Liver (tissue), 9 donors: ENCODE measurements around the gene ZGPAT. TPM values are rescaled to one million over a fixed set of nuclear protein-coding genes. Genes with fewer than 3 reads are reported as not detected.

Source experiments
- DNase-seq: peaks from one replicate; pipeline ENCODE4 v3.0.0-alpha.2; 2017; ENCODE audit warnings: low spot score
- H3K27ac ChIP-seq, 2 donors: one replicate each; pipeline ENCODE4 v1.7.0; 2013; ENCODE audit warnings: inconsistent platforms in 2 of 2, low read length in 2 of 2, control low read depth in 1 of 2, low read depth in 1 of 2, mild to moderate bottlenecking in 1 of 2
- H3K27me3 ChIP-seq, 4 donors: one replicate each; pipeline versions ENCODE4 v1.6.1 to v1.7.0; 2013; ENCODE audit warnings: low read length in 3 of 4, inconsistent platforms in 1 of 4, mild to moderate bottlenecking in 1 of 4, moderate library complexity in 1 of 4; ENCODE audit not compliant: control insufficient read depth in 4 of 4, insufficient read depth in 4 of 4
- H3K36me3 ChIP-seq, 4 donors: one replicate each; pipeline versions ENCODE4 v1.6.1 to v1.7.0; 2013; ENCODE audit warnings: low read length in 3 of 4, mild to moderate bottlenecking in 3 of 4, low read depth in 1 of 4, moderate library complexity in 1 of 4; ENCODE audit not compliant: control insufficient read depth in 4 of 4, insufficient read depth in 3 of 4
- H3K4me1 ChIP-seq, 4 donors: one replicate each; pipeline versions ENCODE4 v1.6.1 to v1.7.0; 2013; ENCODE audit warnings: low read length in 3 of 4, mild to moderate bottlenecking in 3 of 4, moderate library complexity in 1 of 4; ENCODE audit not compliant: control insufficient read depth in 4 of 4, insufficient read depth in 4 of 4
- H3K4me3 ChIP-seq, 3 donors: one replicate each; pipeline versions ENCODE4 v1.6.1 to v1.7.0; 2013; ENCODE audit warnings: low read length in 3 of 3, control low read depth in 1 of 3, low read depth in 1 of 3, mild to moderate bottlenecking in 1 of 3
- H3K9ac ChIP-seq, 2 donors: one replicate each; pipeline ENCODE4 v1.7.0; 2013; ENCODE audit warnings: low read length in 2 of 2, mild to moderate bottlenecking in 2 of 2, moderate library complexity in 2 of 2, control low read depth in 1 of 2, low read depth in 1 of 2
- H3K9me3 ChIP-seq, 4 donors: one replicate each; pipeline versions ENCODE4 v1.6.1 to v1.7.0; 2013; ENCODE audit warnings: low read length in 3 of 4; ENCODE audit not compliant: control insufficient read depth in 4 of 4
- FOXA1 ChIP-seq: IDR thresholded peaks from 2 replicates; pipeline ENCODE4 v1.6.1; 2016; ENCODE audit warnings: antibody characterized with exemption
- FOXA2 ChIP-seq: IDR thresholded peaks from 2 replicates; pipeline ENCODE4 v1.6.1; 2016; ENCODE audit warnings: antibody characterized with exemption
- GABPA ChIP-seq, 2 donors: IDR thresholded peaks in 1 of 2; conservative IDR thresholded peaks in 1 of 2; 2 replicates each; pipeline ENCODE4 v1.6.1; 2016; ENCODE audit warnings: antibody characterized with exemption in 2 of 2, mild to moderate bottlenecking in 1 of 2, moderate library complexity in 1 of 2
- HNF4A ChIP-seq, 2 donors: conservative IDR thresholded peaks; 2 replicates each; pipeline ENCODE4 v1.6.1; 2016; ENCODE audit warnings: antibody characterized with exemption in 2 of 2, mild to moderate bottlenecking in 2 of 2
- HNF4G ChIP-seq: IDR thresholded peaks from 2 replicates; pipeline ENCODE4 v1.6.1; 2016; ENCODE audit warnings: antibody characterized with exemption
- JUND ChIP-seq, 2 donors: IDR thresholded peaks; 2 replicates each; pipeline ENCODE4 v1.6.1; 2016; ENCODE audit warnings: antibody characterized with exemption in 2 of 2
- MAX ChIP-seq: IDR thresholded peaks from 2 replicates; pipeline ENCODE4 v1.6.1; 2016; ENCODE audit warnings: antibody characterized with exemption
- NR2F2 ChIP-seq: IDR thresholded peaks from 2 replicates; pipeline ENCODE4 v1.6.1; 2016; ENCODE audit warnings: antibody characterized with exemption
- RAD21 ChIP-seq, 2 donors: IDR thresholded peaks; 2 replicates each; pipeline ENCODE4 v1.6.1; 2016; ENCODE audit warnings: antibody characterized with exemption in 2 of 2, mild to moderate bottlenecking in 2 of 2
- RXRA ChIP-seq, 2 donors: IDR thresholded peaks; 2 replicates each; pipeline ENCODE4 v1.6.1; 2017 to 2018; ENCODE audit warnings: antibody characterized with exemption in 2 of 2, mild to moderate bottlenecking in 1 of 2
- SP1 ChIP-seq: IDR thresholded peaks from 2 replicates; pipeline ENCODE4 v1.6.1; 2018; ENCODE audit warnings: antibody characterized with exemption, mild to moderate bottlenecking
- TAF1 ChIP-seq: conservative IDR thresholded peaks from 2 replicates; pipeline ENCODE4 v1.6.1; 2016; ENCODE audit warnings: antibody characterized with exemption, mild to moderate bottlenecking
- YY1 ChIP-seq: IDR thresholded peaks from 2 replicates; pipeline ENCODE4 v1.6.1; 2016; ENCODE audit warnings: antibody characterized with exemption, mild to moderate bottlenecking
- ZBTB33 ChIP-seq: IDR thresholded peaks from 2 replicates; pipeline ENCODE4 v1.6.1; 2016; ENCODE audit warnings: antibody characterized with exemption
- WGBS: extraction: QIAGEN DNeasy Blood & Tissue Kit; methylation state at CpG from one replicate; pipeline ENCODE4 v1.1.7; 2013; 5-methylcytosine and 5-hydroxymethylcytosine counted together
- polyA plus RNA-seq, 2 donors: library from polyadenylated mRNA; stranded (reverse) in 1 of 2; unstranded in 1 of 2; fragments of 200-250 nt in 1 of 2; fragments of >200 nt in 1 of 2; fragmentation: Nextera tagmentation in 1 of 2; extraction: Ambion mirVana in 1 of 2; gene quantifications; one replicate each; pipeline versions ENCODE4 v1.2.1 to v1.2.3, GENCODE V29; 2013 to 2015
- total RNA-seq, 2 donors: library from RNA; depleted of rRNA; stranded (reverse); fragments of >200 nt; gene quantifications; one replicate each; pipeline ENCODE4 v1.2.3, GENCODE V29; 2014
- TF ChIP-seq, protein P1 (sequence below): IDR thresholded peaks from 2 replicates; pipeline ENCODE4 v1.6.1; 2016; ENCODE audit warnings: antibody characterized with exemption
- donor health status: healthy.
- donor health status: healthy.
- donor health status: healthy.
- donor health status: healthy.
- donor health status: healthy.

The ZGPAT gene
- total and polyA plus RNA-seq, 4 donors: 10.3 to 90.5 (median 20.5) TPM

DNA sequence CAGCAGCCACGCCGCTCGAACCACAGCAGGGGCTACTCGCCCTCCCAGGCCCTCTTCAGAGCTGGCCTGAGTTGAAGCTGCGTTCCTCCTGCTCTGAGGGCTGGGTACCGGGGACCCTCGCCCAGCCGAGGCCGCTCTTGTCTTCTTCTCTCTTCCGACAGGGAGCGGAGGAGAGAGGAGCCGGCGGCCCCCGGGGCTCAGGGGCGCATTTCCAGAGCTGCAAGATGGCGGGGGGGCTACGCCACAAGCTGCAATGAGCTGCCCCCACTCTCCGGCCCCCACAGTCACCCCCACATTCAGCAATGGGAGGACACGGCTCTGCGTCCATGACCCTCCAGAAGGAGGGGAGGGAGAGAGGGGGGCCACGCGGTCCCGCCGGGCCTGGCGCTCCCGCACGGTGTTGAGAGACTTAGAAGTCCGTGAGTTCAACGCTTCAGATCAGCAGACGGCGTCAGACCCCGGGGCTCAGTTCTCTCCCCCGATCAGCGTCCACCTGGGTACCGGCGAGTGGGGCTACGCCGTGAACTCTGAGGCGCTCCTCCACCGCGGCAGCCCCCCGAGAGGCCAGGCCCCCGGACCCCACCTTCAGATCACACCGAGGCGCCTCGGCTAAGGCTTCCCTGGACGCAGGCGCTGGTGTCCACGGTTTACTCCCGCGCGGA is 63.3 kb downstream of the ZGPAT start:
- 95% methylated on average over 52 of the region's 52 CpGs for WGBS
- Histone ChIP-seq H3K27me3 (no peaks in the 10 kb centered on the region), H3K27ac (no peak overlapping the region), H3K4me1 (peaks cover 0 to 2% (median 1%) of the 10 kb centered on the region in 4 donors), H3K36me3 (no peaks in the 10 kb centered on the region), H3K4me3 (no peak overlapping the region), H3K9me3 (no peaks in the 10 kb centered on the region), H3K9ac (no peak overlapping the region)
- TF ChIP-seq HNF4G: no peak
- no peak for TF ChIP-seq RXRA (IDR thresholded peaks at IDR 0.05)
- no peak for TF ChIP-seq FOXA2
- TF ChIP-seq, protein P1, sequence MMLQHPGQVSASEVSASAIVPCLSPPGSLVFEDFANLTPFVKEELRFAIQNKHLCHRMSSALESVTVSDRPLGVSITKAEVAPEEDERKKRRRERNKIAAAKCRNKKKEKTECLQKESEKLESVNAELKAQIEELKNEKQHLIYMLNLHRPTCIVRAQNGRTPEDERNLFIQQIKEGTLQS: no peak
- no peak for TF ChIP-seq YY1
- no peak for TF ChIP-seq RAD21 (IDR thresholded peaks at IDR 0.05)
- no peak for TF ChIP-seq ZBTB33
- DNase-seq: no peak

- Histone ChIP-seq H3K9ac (no peak overlapping the region), H3K27ac (no peak overlapping the region), H3K36me3 (no peaks in the 10 kb centered on the region), H3K9me3 (no peaks in the 10 kb centered on the region), H3K4me1 (peaks cover 0 to 2% (median 1%) of the 10 kb centered on the region in 4 donors), H3K27me3 (no peaks in the 10 kb centered on the region), H3K4me3 (no peak overlapping the region)
- TF ChIP-seq MAX: no peak
- TF ChIP-seq FOXA1: no peak
- no peak for TF ChIP-seq HNF4G
- no peak for TF ChIP-seq TAF1
- TF ChIP-seq GABPA (IDR thresholded peaks at IDR 0.05 in 1 of 2, conservative IDR thresholded peaks at IDR 0.05 in 1 of 2): no peak
- no peak for TF ChIP-seq JUND (IDR thresholded peaks at IDR 0.05)
- TF ChIP-seq YY1: no peak
- no peak for TF ChIP-seq FOXA2
- no peak for TF ChIP-seq RAD21 (IDR thresholded peaks at IDR 0.05)
- TF ChIP-seq HNF4A (conservative IDR thresholded peaks at IDR 0.05): no peak
- TF ChIP-seq, protein P1: no peak
- TF ChIP-seq SP1: no peak
- TF ChIP-seq NR2F2: no peak
- WGBS: 72% methylated on average over 20 of the region's 20 CpGs
- DNase-seq: no peak
These were observed 65.1 kb downstream of the ZGPAT start for GRCh38 chr20:63772781-63773518.
